ENCODE measurements around the gene SLC22A2.

SLC22A2 gene

DNA sequence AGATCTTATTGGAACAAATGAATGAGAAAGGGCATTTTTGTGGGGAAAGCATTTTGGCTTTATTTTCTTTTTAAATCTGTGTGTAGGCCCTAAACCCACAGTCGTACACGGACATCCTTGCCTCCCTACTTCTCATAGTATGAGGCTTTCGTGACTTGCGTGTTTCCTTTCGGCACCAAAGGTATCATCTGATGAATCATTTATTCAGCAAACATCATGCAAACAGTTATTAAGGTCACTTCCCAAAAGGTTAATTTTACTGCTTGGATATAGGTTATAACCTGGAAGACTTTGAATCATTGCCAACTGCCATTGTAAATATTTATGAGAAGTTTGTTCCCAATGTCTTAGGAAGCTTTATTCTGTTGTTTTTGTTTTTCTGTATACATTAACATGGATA, 15.1 kb upstream of the SLC22A2 start:
- Histone ChIP-seq H3K4me1 (ENCODE audit: insufficient read depth, low read length) (no peaks in the 10 kb centered on the region), H3K27me3 (ENCODE audit: insufficient read depth, low read length) (no peaks in the 10 kb centered on the region)
- 77% methylated on average over 5 of the region's 5 CpGs for WGBS

DNA sequence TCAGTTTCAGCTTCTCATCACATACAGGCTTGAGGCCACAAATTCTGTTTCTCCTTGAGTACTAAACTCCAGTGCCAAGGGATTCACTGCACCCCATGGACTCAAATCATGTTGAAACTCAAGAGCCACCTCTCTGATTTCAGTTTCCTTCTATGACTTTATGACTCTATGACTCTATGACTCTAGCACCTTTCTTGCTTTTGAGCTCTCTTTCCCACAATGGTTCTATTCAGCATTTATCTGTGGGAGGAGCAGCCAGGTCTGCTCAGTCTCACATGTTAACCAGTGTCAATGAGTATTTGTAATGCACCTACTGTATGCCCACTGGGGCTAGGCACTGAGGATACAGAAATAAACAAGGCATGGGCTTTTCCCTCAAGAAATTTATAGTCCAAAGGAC, 14.6 kb upstream of the SLC22A2 start:
- Histone ChIP-seq H3K4me1 (ENCODE audit: insufficient read depth, low read length) (no peaks in the 10 kb centered on the region), H3K27me3 (ENCODE audit: insufficient read depth, low read length) (no peaks in the 10 kb centered on the region), H3K36me3 (ENCODE audit: insufficient read depth, low read length) (no peaks in the 10 kb centered on the region), H3K27ac (ENCODE audit: low read depth, low read length) (no peak overlapping the region), H3K9ac (ENCODE audit: low read depth, low read length) (no peak overlapping the region), H3K9me3 (ENCODE audit: insufficient read depth, low read depth, low read length) (no peaks in the 10 kb centered on the region), H3K4me3 (ENCODE audit: low read length) (no peak overlapping the region)

More for the DNA sequence above, 15.1 kb upstream of the SLC22A2 start:
- Histone ChIP-seq H3K4me3 (ENCODE audit: low read length) (no peak overlapping the region), H3K36me3 (ENCODE audit: insufficient read depth, low read length) (no peaks in the 10 kb centered on the region), H3K27ac (ENCODE audit: low read depth, low read length) (no peak overlapping the region), H3K9ac (ENCODE audit: low read depth, low read length) (no peak overlapping the region), H3K9me3 (ENCODE audit: insufficient read depth, low read depth, low read length) (no peaks in the 10 kb centered on the region)

DNA sequence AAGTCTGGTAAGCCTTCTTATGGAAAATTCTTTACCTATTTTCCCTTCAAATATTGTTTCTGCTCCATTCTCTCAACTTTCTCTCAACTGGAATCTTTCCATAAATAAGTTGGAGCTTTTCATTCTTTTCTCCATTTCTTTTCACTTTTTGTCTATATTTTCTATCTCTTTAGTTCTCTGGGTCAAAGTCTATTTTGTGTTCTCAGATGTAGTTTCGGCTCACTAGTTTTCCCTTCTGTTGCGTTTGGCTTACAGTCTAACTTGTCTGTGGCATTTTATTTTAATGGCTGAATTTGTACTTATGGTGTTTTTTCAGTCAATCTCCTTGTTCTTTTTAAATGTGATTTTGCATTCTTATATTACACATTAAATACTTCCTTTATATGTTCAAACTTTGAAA, 14.1 kb upstream of the SLC22A2 start:
- Histone ChIP-seq H3K4me3 (ENCODE audit: low read length) (no peak overlapping the region), H3K36me3 (ENCODE audit: insufficient read depth, low read length) (no peaks in the 10 kb centered on the region), H3K9ac (ENCODE audit: low read depth, low read length) (no peak overlapping the region), H3K27me3 (ENCODE audit: insufficient read depth, low read length) (no peaks in the 10 kb centered on the region), H3K9me3 (ENCODE audit: insufficient read depth, low read depth, low read length) (no peaks in the 10 kb centered on the region), H3K27ac (ENCODE audit: low read depth, low read length) (no peak overlapping the region), H3K4me1 (ENCODE audit: insufficient read depth, low read length) (no peaks in the 10 kb centered on the region)
- WGBS = 90% methylated on average over 2 of the region's 2 CpGs

DNA sequence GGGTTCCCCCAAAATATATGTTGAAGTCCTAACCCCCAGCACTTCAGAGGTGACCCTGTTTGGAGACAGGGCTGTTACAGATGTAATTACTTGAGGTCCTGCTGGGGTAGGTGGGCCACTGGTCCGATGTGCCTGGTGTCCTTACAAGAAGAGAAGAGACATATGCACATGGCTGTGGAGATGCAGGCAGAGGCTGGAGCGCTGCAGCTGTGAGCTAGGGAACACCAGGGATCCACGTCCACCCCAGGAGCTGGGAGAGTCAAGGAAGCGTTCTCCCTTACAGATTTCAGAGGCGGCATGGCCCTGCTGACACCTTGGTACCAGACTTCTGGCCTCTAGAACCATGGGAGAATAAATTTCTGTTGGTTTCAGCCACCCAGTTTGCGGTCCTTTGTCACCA, 11.7 kb upstream of the SLC22A2 start:
- no peak overlapping the region for H3K27ac ChIP-seq (ENCODE audit: low read depth, low read length)
- no peak overlapping the region for H3K4me3 ChIP-seq (ENCODE audit: low read length)
- H3K36me3 ChIP-seq (ENCODE audit: insufficient read depth, low read length) = no peaks in the 10 kb centered on the region
- no peaks in the 10 kb centered on the region for H3K27me3 ChIP-seq (ENCODE audit: insufficient read depth, low read length)
- no peaks in the 10 kb centered on the region for H3K9me3 ChIP-seq (ENCODE audit: insufficient read depth, low read depth, low read length)
- 91% methylated on average over 6 of the region's 6 CpGs for WGBS
- H3K4me1 ChIP-seq (ENCODE audit: insufficient read depth, low read length) = no peaks in the 10 kb centered on the region
- no peak overlapping the region for H3K9ac ChIP-seq (ENCODE audit: low read depth, low read length)

DNA sequence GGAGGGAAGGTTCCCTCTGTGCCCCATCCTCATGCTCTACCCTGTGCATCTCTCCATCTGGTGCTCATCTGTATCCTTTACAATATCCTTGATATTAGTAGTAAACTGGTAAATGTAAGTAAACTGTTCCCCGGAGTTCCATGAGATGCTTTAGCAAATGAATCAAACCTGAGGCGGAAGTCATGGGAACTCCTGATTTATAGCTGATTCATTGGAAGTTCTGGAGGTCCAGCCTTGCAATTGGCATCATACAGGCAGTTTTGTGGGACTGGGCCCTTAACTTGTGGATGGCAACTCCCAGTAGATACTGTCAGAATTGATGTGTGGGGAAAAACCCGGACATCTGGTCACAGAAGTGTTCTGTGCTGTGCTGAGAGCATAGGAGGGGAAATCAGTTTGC, 11.2 kb upstream of the SLC22A2 start:
- H3K4me1 ChIP-seq (ENCODE audit: insufficient read depth, low read length) = no peaks in the 10 kb centered on the region
- H3K27me3 ChIP-seq (ENCODE audit: insufficient read depth, low read length) = no peaks in the 10 kb centered on the region
- H3K9me3 ChIP-seq (ENCODE audit: insufficient read depth, low read depth, low read length) = no peaks in the 10 kb centered on the region
- H3K4me3 ChIP-seq (ENCODE audit: low read length) = no peak overlapping the region
- H3K36me3 ChIP-seq (ENCODE audit: insufficient read depth, low read length) = no peaks in the 10 kb centered on the region
- H3K27ac ChIP-seq (ENCODE audit: low read depth, low read length) = no peak overlapping the region
- H3K9ac ChIP-seq (ENCODE audit: low read depth, low read length) = no peak overlapping the region
- WGBS = 97% methylated on average over 3 of the region's 3 CpGs

DNA sequence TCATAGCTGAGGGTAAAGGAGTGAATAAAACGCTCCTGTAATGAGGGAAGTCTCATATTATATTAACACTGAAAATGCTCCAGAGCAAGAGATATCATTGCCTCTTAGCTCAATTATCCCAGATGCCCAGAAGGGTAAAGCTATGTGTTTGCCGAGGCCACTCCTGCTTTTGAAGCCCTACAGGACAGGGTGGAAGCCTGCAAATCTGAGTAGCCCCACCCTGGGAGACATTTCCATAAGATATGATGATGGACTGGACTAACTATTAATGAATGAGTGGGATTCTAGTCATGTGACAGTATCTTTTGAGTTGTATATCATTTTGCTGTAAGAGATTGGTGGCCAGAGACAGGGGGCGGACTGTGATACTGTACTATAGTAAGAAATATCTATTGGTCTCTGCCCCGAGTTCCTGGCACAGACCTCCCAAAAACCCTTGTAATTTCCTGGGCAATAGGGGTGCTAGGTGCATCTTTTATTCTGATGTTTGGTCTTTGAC, 10.5 kb upstream of the SLC22A2 start:
- no peak overlapping the region for H3K27ac ChIP-seq (ENCODE audit: low read depth, low read length)
- no peaks in the 10 kb centered on the region for H3K36me3 ChIP-seq (ENCODE audit: insufficient read depth, low read length)
- 94% methylated on average over 3 of the region's 4 CpGs for WGBS
- no peaks in the 10 kb centered on the region for H3K27me3 ChIP-seq (ENCODE audit: insufficient read depth, low read length)
- H3K9me3 ChIP-seq (ENCODE audit: insufficient read depth, low read depth, low read length) = no peaks in the 10 kb centered on the region
- no peak overlapping the region for H3K9ac ChIP-seq (ENCODE audit: low read depth, low read length)
- H3K4me3 ChIP-seq (ENCODE audit: low read length) = no peak overlapping the region
- H3K4me1 ChIP-seq (ENCODE audit: insufficient read depth, low read length) = no peaks in the 10 kb centered on the region

DNA sequence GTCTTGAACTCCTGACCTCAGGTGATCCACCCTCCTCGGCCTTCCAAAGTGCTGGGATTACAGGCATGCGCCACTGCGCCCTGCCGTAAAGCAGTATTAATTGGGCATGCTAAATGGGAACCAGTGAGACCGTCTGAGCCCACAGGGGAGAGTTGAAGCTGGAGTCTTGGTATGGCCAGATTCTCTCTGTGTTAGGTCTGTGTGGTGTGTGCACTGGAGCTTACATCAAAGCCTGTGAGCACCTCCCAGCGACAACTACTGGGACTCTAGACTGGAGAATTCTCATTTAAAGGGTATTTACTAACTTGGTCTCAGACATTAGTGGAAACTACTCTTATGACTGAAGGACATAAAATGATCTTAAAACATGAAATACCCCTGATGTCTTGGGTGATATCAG, 8.5 kb upstream of the SLC22A2 start:
- H3K27me3 ChIP-seq (ENCODE audit: insufficient read depth, low read length) = no peaks in the 10 kb centered on the region
- H3K27ac ChIP-seq (ENCODE audit: low read depth, low read length) = no peak overlapping the region
- no peaks in the 10 kb centered on the region for H3K9me3 ChIP-seq (ENCODE audit: insufficient read depth, low read depth, low read length)
- H3K9ac ChIP-seq (ENCODE audit: low read depth, low read length) = no peak overlapping the region
- no peaks in the 10 kb centered on the region for H3K4me1 ChIP-seq (ENCODE audit: insufficient read depth, low read length)
- no peaks in the 10 kb centered on the region for H3K36me3 ChIP-seq (ENCODE audit: insufficient read depth, low read length)
- WGBS = 97% methylated on average over 6 of the region's 6 CpGs
- no peak overlapping the region for H3K4me3 ChIP-seq (ENCODE audit: low read length)

DNA sequence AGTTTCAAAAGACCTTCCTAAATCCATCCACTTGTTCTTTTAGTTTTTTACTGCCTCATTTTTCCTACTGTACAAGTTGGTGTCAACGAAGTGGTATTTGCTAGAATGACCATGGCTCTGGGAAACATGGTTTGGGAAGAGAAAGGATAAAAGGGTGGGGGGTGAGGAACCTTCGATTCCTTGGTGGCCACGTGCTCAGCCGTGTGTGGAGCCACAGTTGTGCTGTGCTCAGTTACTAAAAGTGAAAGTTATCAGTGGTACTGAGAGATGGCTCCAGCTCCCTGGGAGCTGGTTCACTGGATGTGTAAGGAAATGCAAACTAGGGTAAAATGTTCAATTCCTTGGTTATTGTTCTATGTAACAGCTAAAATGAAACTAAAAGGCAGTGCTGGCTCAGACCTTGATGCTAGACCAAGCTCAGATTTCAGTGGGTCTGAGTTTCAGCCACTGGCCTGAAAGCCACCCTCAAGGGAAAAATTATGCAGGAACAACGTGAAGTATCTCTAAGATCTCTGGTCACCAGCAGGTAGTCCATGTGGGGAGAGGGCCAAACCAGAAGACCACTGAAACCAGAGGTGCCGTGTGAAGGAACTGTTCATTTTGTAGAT, 7.4 kb upstream of the SLC22A2 start:
- H3K27me3 ChIP-seq (ENCODE audit: insufficient read depth, low read length) = no peaks in the 10 kb centered on the region
- no peaks in the 10 kb centered on the region for H3K4me1 ChIP-seq (ENCODE audit: insufficient read depth, low read length)
- H3K4me3 ChIP-seq (ENCODE audit: low read length) = no peak overlapping the region
- WGBS = 94% methylated on average over 6 of the region's 6 CpGs
- H3K9ac ChIP-seq (ENCODE audit: low read depth, low read length) = no peak overlapping the region
- H3K36me3 ChIP-seq (ENCODE audit: insufficient read depth, low read length) = no peaks in the 10 kb centered on the region
- H3K9me3 ChIP-seq (ENCODE audit: insufficient read depth, low read depth, low read length) = no peaks in the 10 kb centered on the region
- H3K27ac ChIP-seq (ENCODE audit: low read depth, low read length) = no peak overlapping the region

DNA sequence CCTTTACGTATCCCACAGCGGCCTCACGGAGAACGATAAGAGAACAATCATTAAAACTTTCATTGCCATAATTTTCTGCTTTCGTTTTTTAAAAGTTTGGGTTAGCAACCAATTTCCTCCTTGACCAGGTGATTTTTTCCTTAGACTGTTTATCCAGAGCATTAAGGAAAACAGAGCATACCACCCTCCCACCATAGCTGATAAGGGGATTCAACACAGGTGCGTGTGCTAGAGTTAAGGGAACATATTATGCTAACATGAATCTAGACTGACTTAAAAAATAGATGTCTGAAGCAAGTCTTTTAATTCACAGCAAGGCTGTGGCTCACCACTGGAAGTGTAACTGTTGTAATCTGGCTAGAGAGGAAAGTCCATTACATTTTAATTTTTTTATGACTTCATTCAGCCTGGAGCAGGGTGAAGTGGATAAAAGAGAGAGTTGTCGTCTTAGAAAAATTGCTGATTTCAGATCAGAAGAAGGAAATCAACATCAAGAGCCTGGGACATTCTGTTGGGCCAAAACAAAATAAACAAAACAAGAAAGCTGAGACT, 5.5 kb upstream of the SLC22A2 start:
- 80% methylated on average over 6 of the region's 7 CpGs for WGBS
- H3K36me3 ChIP-seq (ENCODE audit: insufficient read depth, low read length) = no peaks in the 10 kb centered on the region
- no peak overlapping the region for H3K9ac ChIP-seq (ENCODE audit: low read depth, low read length)
- H3K9me3 ChIP-seq (ENCODE audit: insufficient read depth, low read depth, low read length) = no peaks in the 10 kb centered on the region
- no peaks in the 10 kb centered on the region for H3K27me3 ChIP-seq (ENCODE audit: insufficient read depth, low read length)
- H3K27ac ChIP-seq (ENCODE audit: low read depth, low read length) = no peak overlapping the region
- 0 out of 2 replicates have a peak, but pooled peaks cover 12% of the 10 kb centered on the region for H3K4me1 ChIP-seq (ENCODE audit: insufficient read depth, low read length)
- H3K4me3 ChIP-seq (ENCODE audit: low read length) = no peak overlapping the region

DNA sequence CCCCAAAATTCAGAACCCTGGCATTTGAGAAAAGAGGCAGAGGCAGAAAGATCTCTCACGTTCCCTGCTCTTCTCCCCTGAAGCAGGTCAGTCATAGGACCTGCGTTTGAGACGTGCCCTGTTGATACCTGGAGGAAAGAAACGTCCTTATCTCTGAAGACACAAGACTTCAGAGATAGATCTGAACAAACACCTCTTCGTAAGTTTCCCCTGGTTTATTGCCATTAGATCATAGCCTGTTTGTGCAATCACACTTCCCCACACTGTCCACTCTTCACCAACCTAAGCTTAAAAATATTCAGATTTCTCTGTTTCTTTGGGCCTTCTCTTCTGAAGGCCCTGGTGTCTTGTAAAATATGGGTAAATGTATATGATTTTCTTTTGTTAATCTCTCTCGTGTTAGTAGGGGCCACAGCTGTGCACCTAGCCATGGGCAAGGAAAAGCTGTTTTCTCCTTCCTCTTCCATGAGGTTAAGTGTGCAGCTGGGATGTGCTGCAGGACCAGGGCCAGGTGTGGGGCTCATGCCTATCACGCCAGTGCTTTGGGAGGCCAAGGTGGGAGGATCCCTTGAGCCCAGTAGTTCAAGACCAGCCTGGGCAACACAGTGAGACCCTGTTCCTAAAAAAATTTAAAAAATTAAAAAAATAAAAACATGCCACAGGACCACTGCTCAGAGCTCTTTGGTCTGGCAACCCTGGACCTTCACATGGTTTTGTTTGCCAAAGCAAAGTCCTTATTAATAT, 4.7 kb upstream of the SLC22A2 start:
- no peaks in the 10 kb centered on the region for H3K27me3 ChIP-seq (ENCODE audit: insufficient read depth, low read length)
- no peak overlapping the region for H3K9ac ChIP-seq (ENCODE audit: low read depth, low read length)
- 87% methylated on average over 7 of the region's 7 CpGs for WGBS
- no peak overlapping the region for H3K4me3 ChIP-seq (ENCODE audit: low read length)
- no peak overlapping the region for H3K27ac ChIP-seq (ENCODE audit: low read depth, low read length)
- H3K4me1 ChIP-seq (ENCODE audit: insufficient read depth, low read length) = 0 out of 2 replicates have a peak, but pooled peaks cover 12% of the 10 kb centered on the region
- H3K9me3 ChIP-seq (ENCODE audit: insufficient read depth, low read depth, low read length) = no peaks in the 10 kb centered on the region
- H3K36me3 ChIP-seq (ENCODE audit: insufficient read depth, low read length) = no peaks in the 10 kb centered on the region

DNA sequence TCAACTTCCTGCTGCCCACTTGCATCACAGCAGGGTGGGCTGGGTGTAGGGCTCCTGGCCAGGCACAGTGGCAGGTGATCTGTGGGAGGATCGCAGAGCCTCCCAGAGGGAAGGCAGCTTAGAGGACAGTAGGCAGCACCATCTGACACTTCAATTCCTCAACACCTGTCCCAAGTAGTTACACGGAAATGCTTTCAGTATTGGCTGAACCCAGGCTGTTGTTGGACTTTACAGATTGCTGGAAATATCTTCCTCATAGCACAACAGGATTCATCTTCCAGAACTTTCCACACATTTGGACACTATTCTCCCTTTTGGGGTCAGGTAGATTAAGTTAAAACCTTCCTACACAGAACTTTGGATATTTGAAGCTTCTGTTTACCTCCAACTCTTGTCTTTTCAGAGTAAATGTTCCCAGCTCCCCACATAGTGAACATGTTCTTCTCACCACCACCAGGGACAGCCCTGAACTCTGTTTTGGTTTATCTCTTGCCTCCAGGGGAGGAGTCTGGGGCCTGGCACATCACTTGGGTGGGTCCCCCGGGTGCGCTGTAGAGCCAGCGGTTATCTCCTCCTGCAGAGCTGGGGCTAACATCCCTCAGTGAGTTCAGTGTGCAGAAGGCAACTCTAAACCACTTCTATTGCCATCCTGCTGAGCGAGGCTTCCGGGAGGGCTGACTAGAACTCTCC, 3.5 kb upstream of the SLC22A2 start:
- 85% methylated on average over 7 of the region's 7 CpGs for WGBS
- peaks cover 12% of the 10 kb centered on the region; the same call in 1 of the 2 replicates for H3K4me1 ChIP-seq (ENCODE audit: insufficient read depth, low read length)
- no peaks in the 10 kb centered on the region for H3K27me3 ChIP-seq (ENCODE audit: insufficient read depth, low read length)
- no peaks in the 10 kb centered on the region for H3K9me3 ChIP-seq (ENCODE audit: insufficient read depth, low read depth, low read length)
- H3K36me3 ChIP-seq (ENCODE audit: insufficient read depth, low read length) = no peaks in the 10 kb centered on the region
- H3K9ac ChIP-seq (ENCODE audit: low read depth, low read length) = no peak overlapping the region
- no peak overlapping the region for H3K4me3 ChIP-seq (ENCODE audit: low read length)
- no peak overlapping the region for H3K27ac ChIP-seq (ENCODE audit: low read depth, low read length)
